Measurements from ENCODE around the gene KRT3.

The KRT3 gene

GRCh38 chr12:52813885-52814709 is 18.2 kb upstream of the KRT3 start, which contains the start of gene KRT4:
Gene KRT4 (minus strand): TSS chr12:52814116. CDS start chr12:52814058, 58 bp downstream.
- no peak for DNase-seq

GRCh38 chr12:52813203-52813819 is 17.4 kb upstream of the KRT3 start:
- DNase-seq: no peak

GRCh38 chr12:52812749-52813148 is 16.8 kb upstream of the KRT3 start:
- no peak for DNase-seq

- no peak for DNase-seq
Observed at GRCh38 chr12:52812073-52812400, 16.1 kb upstream of the KRT3 start.

GRCh38 chr12:52811191-52812072 is 15.5 kb upstream of the KRT3 start:
- no peak for DNase-seq

GRCh38 chr12:52810554-52810953 is 14.6 kb upstream of the KRT3 start:
- DNase-seq: no peak

- no peak for DNase-seq
Observed at GRCh38 chr12:52809166-52809565, 13.2 kb upstream of the KRT3 start.

GRCh38 chr12:52808573-52809160 is 12.8 kb upstream of the KRT3 start:
- DNase-seq: no peak

- no peak for DNase-seq
Observed at GRCh38 chr12:52807544-52808470, 11.9 kb upstream of the KRT3 start.

GRCh38 chr12:52806821-52807543 is 11.1 kb upstream of the KRT3 start:
- DNase-seq: no peak

GRCh38 chr12:52806169-52806811 is 10.4 kb upstream of the KRT3 start:
- no peak for DNase-seq

- no peak for DNase-seq
Observed at GRCh38 chr12:52805739-52806138, 9.8 kb upstream of the KRT3 start.

- no peak for DNase-seq
Observed at GRCh38 chr12:52805000-52805399, 9.1 kb upstream of the KRT3 start.

GRCh38 chr12:52802442-52802841 is 6.5 kb upstream of the KRT3 start:
- no peak for DNase-seq

- DNase-seq: no peak
Observed at GRCh38 chr12:52801773-52802172, 5.9 kb upstream of the KRT3 start.

GRCh38 chr12:52800259-52800917 is 4.5 kb upstream of the KRT3 start:
- DNase-seq: no peak

GRCh38 chr12:52799505-52800211 is 3.7 kb upstream of the KRT3 start:
- no peak for DNase-seq

- no peak for DNase-seq
Observed at GRCh38 chr12:52798671-52799504, 3.0 kb upstream of the KRT3 start.
